HG03439 (cell line): ENCODE data around the gene DNAJC13.

Experiments
- ATAC-seq: cut with Tn5 transposase; IDR thresholded peaks from one replicate; pipeline ENCODE4 v1.9.1; 2021; ENCODE audit warnings: mild to moderate bottlenecking, moderate library complexity; ENCODE audit not compliant: unreplicated experiment

DNAJC13 gene

GRCh38 chr3:132570016-132570415 lies 152.7 kb downstream of the DNAJC13 start:
- no peak for ATAC-seq

- ATAC-seq, result no peak
Observed at GRCh38 chr3:132573797-132574211, 156.5 kb downstream of the DNAJC13 start.

DNA sequence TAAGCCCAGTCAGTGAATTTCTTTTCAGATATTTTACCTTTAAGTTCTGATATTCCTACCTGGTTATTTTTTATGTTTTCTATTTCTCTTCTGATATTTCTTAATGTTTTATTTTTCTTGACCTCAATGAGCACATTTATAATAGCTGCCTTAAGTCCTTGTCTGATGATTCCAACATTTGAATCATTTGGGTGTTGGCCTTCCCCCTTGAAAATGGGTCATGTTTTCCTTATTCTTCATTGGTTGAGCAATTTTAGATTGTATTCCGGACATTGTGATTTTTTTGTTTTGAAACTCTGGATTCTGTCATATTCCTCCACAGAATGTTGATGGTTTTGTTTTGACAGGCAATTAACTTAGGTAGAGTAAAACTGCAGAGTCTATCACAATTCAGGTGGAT lies 170.1 kb downstream of the DNAJC13 start:
- no peak for ATAC-seq
